Erythroblast (primary cell): ENCODE data around the gene NPR3.

Experiments
- GATA1 ChIP-seq: IDR thresholded peaks from 2 replicates; pipeline ENCODE4 v1.6.1; 2011; ENCODE audit warnings: low read depth, mild to moderate bottlenecking, control low read depth, low read length, moderate library complexity
- POLR2A ChIP-seq: IDR thresholded peaks from 2 replicates; pipeline ENCODE4 v1.6.1; 2011; ENCODE audit warnings: mild to moderate bottlenecking, low read length

DNA sequence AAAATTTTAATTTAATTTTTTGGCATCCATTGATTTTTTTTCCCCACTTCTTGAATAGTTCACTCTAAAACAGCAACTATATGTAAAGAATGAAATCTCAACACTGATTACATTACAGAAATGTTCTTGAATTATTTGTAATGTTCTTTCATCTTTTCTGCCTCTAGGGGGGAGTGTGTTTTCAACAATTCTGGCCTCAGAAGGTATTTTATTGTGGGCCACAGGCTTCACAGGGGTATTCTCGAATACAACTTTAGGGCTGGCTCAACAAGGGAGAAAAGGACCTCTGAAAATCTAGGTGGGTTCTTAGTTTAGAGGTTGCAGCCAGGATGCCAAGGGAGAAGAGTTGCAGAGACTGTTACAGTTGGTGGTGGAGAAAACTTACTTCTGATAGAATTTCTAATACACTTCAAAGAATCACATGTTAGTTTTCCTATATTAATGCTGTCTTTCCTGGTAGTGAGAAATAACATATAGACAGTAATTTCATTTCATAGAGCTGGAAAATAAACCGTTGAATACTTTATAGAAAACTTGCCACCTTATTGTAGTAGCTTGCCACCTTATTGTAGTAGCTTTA is 3.6 kb upstream of the NPR3 start:
- TF ChIP-seq POLR2A: no peak
- TF ChIP-seq GATA1: no peak
